GM21825 (cell line): ENCODE measurements around the gene PRPSAP1.
"Not testable (repeated sequence)": the region's sequence is repeated elsewhere in the genome, so short reads cannot be mapped to it uniquely, and the experiment has no call there.

ENCODE experiments used
- ATAC-seq: cut with Tn5 transposase; IDR thresholded peaks from one replicate; pipeline ENCODE4 v1.9.1; 2021; ENCODE audit warnings: mild to moderate bottlenecking, moderate library complexity; ENCODE audit not compliant: unreplicated experiment

PRPSAP1 gene

GRCh38 chr17:76278268-76278908, 75.3 kb downstream of the PRPSAP1 start:
- ATAC-seq: no peak

- no peak for ATAC-seq
These were observed 76.1 kb downstream of the PRPSAP1 start for GRCh38 chr17:76277300-76278267.

- ATAC-seq: no peak
These were observed 77.0 kb downstream of the PRPSAP1 start for GRCh38 chr17:76276461-76277299.

- ATAC-seq: no peak
These were observed 77.7 kb downstream of the PRPSAP1 start for GRCh38 chr17:76276069-76276431.

- no peak for ATAC-seq
These were observed 78.2 kb downstream of the PRPSAP1 start for GRCh38 chr17:76275382-76276068.

GRCh38 chr17:76274112-76274956, 79.4 kb downstream of the PRPSAP1 start:
- ATAC-seq: no peak

GRCh38 chr17:76273445-76274111, 80.1 kb downstream of the PRPSAP1 start:
- ATAC-seq: no peak

GRCh38 chr17:76272541-76273444, 80.9 kb downstream of the PRPSAP1 start:
- ATAC-seq: peak; percentile 12

- peak; percentile 44 for ATAC-seq
These were observed 81.8 kb downstream of the PRPSAP1 start for GRCh38 chr17:76271669-76272540.

GRCh38 chr17:76270770-76271668, 82.7 kb downstream of the PRPSAP1 start:
- no peak for ATAC-seq

GRCh38 chr17:76270127-76270592, 83.6 kb downstream of the PRPSAP1 start:
- ATAC-seq: no peak

- ATAC-seq: no peak
These were observed 84.4 kb downstream of the PRPSAP1 start for GRCh38 chr17:76268991-76269981.

- ATAC-seq: no peak
These were observed 85.5 kb downstream of the PRPSAP1 start for GRCh38 chr17:76268015-76268749.

- ATAC-seq: not testable (repeated sequence)
These were observed 86.1 kb downstream of the PRPSAP1 start for GRCh38 chr17:76267581-76268001.
